ENCODE results near the gene SAMSN1. TPM values are rescaled to one million over a fixed set of nuclear protein-coding genes. Genes with fewer than 3 reads are reported as not detected.

The SAMSN1 gene
- total RNA-seq, 2 donors from 2014 or later = 1.8 to 4.6 TPM

DNA sequence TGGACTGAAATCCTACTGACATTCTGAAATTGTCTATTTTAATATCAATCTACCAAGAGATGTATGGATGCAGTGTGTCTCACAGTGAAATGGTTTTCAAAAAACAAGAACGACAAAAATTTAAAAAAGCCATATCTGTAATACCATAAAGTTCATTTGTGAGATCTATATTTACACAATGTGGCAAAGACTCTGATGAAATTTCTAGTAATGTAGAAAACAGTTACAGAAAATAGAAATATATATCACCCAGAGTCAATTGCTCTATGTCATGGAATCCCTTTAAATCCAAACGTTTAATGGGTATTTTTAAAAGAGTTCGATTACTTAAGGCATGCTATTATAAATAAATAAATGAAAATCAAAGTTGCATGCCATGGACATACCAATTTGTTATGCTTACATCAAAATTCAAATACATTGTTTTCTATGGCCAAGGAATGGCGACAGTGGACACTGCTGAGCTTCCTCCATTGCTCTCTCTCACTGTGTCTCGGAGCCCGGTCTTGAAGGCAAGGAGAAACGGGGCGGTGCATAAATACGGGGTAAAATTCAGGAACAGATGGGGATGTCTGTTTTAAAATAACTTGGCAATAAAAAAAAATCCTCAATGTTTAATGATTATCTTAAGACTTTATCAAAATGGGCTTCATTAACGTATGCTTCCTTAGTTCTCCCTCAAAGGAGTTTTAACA is 37.0 kb upstream of the SAMSN1 start:
- TF ChIP-seq, protein P1, sequence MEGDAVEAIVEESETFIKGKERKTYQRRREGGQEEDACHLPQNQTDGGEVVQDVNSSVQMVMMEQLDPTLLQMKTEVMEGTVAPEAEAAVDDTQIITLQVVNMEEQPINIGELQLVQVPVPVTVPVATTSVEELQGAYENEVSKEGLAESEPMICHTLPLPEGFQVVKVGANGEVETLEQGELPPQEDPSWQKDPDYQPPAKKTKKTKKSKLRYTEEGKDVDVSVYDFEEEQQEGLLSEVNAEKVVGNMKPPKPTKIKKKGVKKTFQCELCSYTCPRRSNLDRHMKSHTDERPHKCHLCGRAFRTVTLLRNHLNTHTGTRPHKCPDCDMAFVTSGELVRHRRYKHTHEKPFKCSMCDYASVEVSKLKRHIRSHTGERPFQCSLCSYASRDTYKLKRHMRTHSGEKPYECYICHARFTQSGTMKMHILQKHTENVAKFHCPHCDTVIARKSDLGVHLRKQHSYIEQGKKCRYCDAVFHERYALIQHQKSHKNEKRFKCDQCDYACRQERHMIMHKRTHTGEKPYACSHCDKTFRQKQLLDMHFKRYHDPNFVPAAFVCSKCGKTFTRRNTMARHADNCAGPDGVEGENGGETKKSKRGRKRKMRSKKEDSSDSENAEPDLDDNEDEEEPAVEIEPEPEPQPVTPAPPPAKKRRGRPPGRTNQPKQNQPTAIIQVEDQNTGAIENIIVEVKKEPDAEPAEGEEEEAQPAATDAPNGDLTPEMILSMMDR (IDR thresholded peaks at IDR 0.05) = no peak
- no peak for TF ChIP-seq POLR2A (IDR thresholded peaks at IDR 0.05)
- Histone ChIP-seq H3K9me3 (no peaks in the 10 kb centered on the region), H3K27ac (no peak overlapping the region), H3K27me3 (no peaks in the 10 kb centered on the region), H3K4me1 (no peaks in the 10 kb centered on the region), H3K4me3 (no peak overlapping the region), H3K36me3 (replicated peaks in 1 of 2; ENCODE audit: insufficient read depth in 1 of 2, low read depth in 2 of 2) (no peaks in the 10 kb centered on the region)
- no peak for DNase-seq
- intact Hi-C loops (cut with DNase I) = no loop called here
- WGBS, 2 donors = 77 to 87% methylated on average over 10 of the region's 10 CpGs
- no peak for ATAC-seq

DNA sequence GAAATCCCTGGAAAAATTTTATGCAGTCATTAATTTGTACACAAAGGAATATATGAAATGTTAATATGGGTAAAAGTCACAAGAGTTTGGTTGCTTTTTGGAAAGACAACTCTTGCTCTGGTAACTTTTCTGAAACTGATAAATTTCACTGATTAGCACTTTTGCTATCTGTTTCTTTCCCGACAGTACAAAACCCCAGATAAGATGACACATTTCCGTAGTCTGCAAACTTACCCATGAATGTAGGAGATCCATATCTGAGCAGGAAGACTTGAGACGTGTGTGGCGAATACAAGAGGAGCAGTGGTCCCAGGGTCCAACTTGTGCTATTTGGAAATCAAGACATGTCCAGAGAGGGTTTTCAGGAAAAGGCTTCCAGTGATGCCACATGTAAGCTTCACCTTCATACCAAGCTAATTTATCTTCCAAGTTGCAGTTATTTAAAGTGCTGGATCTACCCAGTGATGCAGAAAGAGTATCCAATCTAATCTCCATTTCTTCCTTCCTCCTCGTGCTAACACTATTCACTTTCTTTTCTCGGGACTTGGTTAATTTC is 35.9 kb upstream of the SAMSN1 start:
- TF ChIP-seq, protein P1 (IDR thresholded peaks at IDR 0.05) = no peak
- TF ChIP-seq POLR2A (IDR thresholded peaks at IDR 0.05) = no peak
- WGBS, 2 donors = 56 to 67% methylated on average over 6 of the region's 6 CpGs
- no peaks in the 10 kb centered on the region for H3K36me3 ChIP-seq (replicated peaks in 1 of 2; ENCODE audit: insufficient read depth in 1 of 2, low read depth in 2 of 2)
- intact Hi-C loops (cut with DNase I) = no loop called here
- DNase-seq (no peak), ATAC-seq (no peak)
- no peaks in the 10 kb centered on the region for H3K27me3 ChIP-seq
- H3K4me3 ChIP-seq = no peak overlapping the region
- no peaks in the 10 kb centered on the region for H3K9me3 ChIP-seq
- H3K4me1 ChIP-seq = no peaks in the 10 kb centered on the region
- H3K27ac ChIP-seq = no peak overlapping the region

DNA sequence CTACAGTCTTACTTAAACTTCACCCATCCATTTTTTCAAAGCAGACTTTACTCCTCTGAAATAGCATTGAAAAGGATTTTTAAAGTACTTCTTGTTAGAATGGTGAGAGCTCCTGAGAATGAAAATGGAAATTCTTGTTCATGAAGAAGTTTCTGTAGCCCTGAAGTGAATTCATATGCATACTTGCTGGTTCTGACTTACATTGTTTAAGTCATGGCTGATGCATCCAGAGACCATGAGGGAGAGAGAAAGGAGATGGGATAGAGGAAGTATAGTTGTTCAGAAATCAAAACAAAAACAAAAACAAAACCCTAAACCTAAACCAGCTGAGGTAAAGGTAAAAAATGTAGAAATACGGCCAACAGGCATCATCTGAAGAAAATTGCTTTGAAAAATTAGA is 27.1 kb upstream of the SAMSN1 start:
- WGBS, 2 donors = 55 to 72% methylated on average over 1 of the region's 1 CpG
- H3K9me3 ChIP-seq = no peaks in the 10 kb centered on the region
- ATAC-seq = no peak
- H3K4me3 ChIP-seq = no peak overlapping the region
- H3K36me3 ChIP-seq (replicated peaks in 1 of 2; ENCODE audit: insufficient read depth in 1 of 2, low read depth in 2 of 2) = no peaks in the 10 kb centered on the region
- H3K27ac ChIP-seq = no peak overlapping the region
- H3K27me3 ChIP-seq = no peaks in the 10 kb centered on the region
- no peak for DNase-seq
- TF ChIP-seq POLR2A (IDR thresholded peaks at IDR 0.05) = no peak
- TF ChIP-seq, protein P1 (IDR thresholded peaks at IDR 0.05) = no peak
- H3K4me1 ChIP-seq = no peaks in the 10 kb centered on the region
- intact Hi-C loops (cut with DNase I) = no loop called here

DNA sequence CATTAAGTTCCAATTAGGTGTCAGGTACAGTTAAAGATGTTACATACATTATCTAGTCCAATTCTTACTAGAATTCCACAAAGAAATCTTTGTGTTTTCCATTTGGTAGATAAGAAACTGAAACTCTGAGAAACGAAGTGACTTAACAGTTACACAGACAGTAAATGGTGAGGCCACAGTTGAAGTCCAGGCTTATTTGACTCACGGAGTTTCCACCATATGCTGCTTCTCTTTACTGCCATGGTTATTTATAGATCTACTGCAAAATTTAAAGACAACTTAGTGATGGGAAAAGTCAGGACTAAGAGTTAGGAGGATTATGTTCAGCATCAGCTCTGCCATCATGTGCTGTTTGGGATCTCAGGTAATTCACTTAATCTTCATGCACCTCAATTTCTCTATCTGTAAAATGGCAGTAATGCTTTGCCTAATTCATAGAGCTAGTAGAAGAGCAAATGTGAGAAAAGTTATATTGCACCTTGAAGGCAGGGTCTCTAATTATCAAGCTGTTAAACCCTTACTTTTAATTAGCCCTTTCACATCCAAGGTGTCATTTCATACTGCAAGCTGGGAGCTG is 26.2 kb upstream of the SAMSN1 start:
- 8 to 23% methylated on average over 2 of the region's 2 CpGs for WGBS, 2 donors
- DNase-seq = no peak
- Histone ChIP-seq H3K9me3 (no peaks in the 10 kb centered on the region), H3K4me3 (no peak overlapping the region), H3K27me3 (no peaks in the 10 kb centered on the region), H3K36me3 (replicated peaks in 1 of 2; ENCODE audit: insufficient read depth in 1 of 2, low read depth in 2 of 2) (no peaks in the 10 kb centered on the region), H3K27ac (no peak overlapping the region), H3K4me1 (no peaks in the 10 kb centered on the region)
- ATAC-seq = no peak
- TF ChIP-seq, protein P1 (IDR thresholded peaks at IDR 0.05) = no peak
- TF ChIP-seq POLR2A (IDR thresholded peaks at IDR 0.05) = no peak
- intact Hi-C loops (cut with DNase I) = no loop called here

All from body of pancreas (tissue), 4 donors.